ENCODE data around the gene FCMR.

Gene FCMR

DNA sequence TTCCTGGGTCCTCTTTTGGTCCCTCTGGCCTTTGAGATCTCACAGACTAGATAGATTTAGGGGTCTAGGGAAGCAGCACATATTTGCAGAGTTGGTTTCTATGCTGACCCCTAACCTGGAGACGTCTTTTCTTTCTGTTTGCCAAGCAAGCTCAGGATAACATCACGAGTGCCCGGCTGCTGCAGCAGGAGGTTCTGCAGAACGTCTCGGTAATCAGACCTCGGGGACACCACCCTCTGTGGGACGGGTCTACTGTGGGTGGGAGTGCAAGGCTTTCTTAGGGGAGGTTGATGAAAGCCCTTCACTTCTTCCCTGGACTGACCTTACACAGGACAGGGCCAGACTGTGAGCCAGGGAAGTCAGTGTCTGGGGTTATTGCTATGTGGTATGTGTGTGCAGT lies 21.6 kb downstream of the FCMR start:
- no peak for DNase-seq (ENCODE audit: extremely low read depth, insufficient read length)
- H3K27me3 ChIP-seq (replicated peaks; ENCODE audit: control insufficient read depth, insufficient read depth, low read length), result no peaks in the 10 kb centered on the region
- H3K4me3 ChIP-seq (replicated peaks; ENCODE audit: low read depth, low read length), result no peak overlapping the region
- TF ChIP-seq, protein P1, sequence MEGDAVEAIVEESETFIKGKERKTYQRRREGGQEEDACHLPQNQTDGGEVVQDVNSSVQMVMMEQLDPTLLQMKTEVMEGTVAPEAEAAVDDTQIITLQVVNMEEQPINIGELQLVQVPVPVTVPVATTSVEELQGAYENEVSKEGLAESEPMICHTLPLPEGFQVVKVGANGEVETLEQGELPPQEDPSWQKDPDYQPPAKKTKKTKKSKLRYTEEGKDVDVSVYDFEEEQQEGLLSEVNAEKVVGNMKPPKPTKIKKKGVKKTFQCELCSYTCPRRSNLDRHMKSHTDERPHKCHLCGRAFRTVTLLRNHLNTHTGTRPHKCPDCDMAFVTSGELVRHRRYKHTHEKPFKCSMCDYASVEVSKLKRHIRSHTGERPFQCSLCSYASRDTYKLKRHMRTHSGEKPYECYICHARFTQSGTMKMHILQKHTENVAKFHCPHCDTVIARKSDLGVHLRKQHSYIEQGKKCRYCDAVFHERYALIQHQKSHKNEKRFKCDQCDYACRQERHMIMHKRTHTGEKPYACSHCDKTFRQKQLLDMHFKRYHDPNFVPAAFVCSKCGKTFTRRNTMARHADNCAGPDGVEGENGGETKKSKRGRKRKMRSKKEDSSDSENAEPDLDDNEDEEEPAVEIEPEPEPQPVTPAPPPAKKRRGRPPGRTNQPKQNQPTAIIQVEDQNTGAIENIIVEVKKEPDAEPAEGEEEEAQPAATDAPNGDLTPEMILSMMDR (IDR thresholded peaks at IDR 0.05; ENCODE audit: insufficient read depth, low read length, poor library complexity, severe bottlenecking), result no peak
- peaks cover 19% of the 10 kb centered on the region for H3K36me3 ChIP-seq (ENCODE audit: control insufficient read depth, insufficient read depth, low read length)

DNA sequence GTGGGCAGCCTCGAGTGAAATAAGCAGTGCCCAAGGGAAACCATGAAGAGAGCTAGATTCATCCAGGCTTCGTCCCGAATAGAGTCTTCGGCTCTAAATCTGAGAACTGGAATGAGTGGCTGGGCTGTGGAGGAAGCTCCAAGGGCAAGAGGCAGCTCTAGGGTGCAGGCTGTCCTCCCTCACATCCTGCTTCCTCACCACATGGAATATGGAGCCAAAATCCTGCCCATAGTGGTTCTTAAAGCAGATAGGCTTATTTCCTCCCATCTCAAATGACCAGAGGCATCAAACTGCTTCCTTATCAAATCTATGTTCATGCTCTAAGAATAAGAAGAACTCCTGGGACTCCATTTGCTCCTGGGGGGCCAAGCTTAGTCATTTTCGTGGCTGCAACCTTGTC lies 22.0 kb downstream of the FCMR start:
- Histone ChIP-seq H3K4me3 (replicated peaks; ENCODE audit: low read depth, low read length) (no peak overlapping the region), H3K36me3 (ENCODE audit: control insufficient read depth, insufficient read depth, low read length) (peaks cover 15% of the 10 kb centered on the region), H3K27me3 (replicated peaks; ENCODE audit: control insufficient read depth, insufficient read depth, low read length) (no peaks in the 10 kb centered on the region)
- TF ChIP-seq, protein P1 (IDR thresholded peaks at IDR 0.05; ENCODE audit: insufficient read depth, low read length, poor library complexity, severe bottlenecking), result no peak
- no peak for DNase-seq (ENCODE audit: extremely low read depth, insufficient read length)

DNA sequence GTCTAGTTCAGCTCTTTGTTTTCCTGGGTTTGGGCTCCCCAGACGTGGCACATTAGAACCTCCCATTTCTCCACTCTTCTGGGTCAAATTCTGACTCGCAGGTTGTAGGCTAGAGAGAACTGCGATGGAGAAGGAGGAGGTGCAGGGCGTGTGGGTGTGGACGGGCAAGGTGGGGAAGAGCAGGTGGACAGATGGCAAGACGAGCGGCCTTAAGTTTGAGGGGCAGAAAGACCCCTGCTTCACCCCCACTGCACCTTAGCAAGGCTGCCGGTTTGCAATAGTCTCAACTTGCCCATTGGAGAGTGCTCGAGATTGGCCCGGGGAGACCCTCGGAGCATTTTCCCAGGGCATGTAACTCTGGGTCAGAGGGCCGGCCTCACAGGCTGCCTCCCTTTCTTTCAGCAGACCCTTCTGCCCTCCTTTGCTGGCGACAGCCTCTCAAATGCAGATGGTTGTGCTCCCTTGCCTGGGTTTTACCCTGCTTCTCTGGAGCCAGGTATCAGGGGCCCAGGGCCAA lies 22.8 kb downstream of the FCMR start:
- TF ChIP-seq, protein P1 (IDR thresholded peaks at IDR 0.05; ENCODE audit: insufficient read depth, low read length, poor library complexity, severe bottlenecking), result no peak
- H3K4me3 ChIP-seq (replicated peaks; ENCODE audit: low read depth, low read length), result no peak overlapping the region
- no peaks in the 10 kb centered on the region for H3K27me3 ChIP-seq (replicated peaks; ENCODE audit: control insufficient read depth, insufficient read depth, low read length)
- no peak for DNase-seq (ENCODE audit: extremely low read depth, insufficient read length)
- peaks cover 11% of the 10 kb centered on the region for H3K36me3 ChIP-seq (ENCODE audit: control insufficient read depth, insufficient read depth, low read length)

DNA sequence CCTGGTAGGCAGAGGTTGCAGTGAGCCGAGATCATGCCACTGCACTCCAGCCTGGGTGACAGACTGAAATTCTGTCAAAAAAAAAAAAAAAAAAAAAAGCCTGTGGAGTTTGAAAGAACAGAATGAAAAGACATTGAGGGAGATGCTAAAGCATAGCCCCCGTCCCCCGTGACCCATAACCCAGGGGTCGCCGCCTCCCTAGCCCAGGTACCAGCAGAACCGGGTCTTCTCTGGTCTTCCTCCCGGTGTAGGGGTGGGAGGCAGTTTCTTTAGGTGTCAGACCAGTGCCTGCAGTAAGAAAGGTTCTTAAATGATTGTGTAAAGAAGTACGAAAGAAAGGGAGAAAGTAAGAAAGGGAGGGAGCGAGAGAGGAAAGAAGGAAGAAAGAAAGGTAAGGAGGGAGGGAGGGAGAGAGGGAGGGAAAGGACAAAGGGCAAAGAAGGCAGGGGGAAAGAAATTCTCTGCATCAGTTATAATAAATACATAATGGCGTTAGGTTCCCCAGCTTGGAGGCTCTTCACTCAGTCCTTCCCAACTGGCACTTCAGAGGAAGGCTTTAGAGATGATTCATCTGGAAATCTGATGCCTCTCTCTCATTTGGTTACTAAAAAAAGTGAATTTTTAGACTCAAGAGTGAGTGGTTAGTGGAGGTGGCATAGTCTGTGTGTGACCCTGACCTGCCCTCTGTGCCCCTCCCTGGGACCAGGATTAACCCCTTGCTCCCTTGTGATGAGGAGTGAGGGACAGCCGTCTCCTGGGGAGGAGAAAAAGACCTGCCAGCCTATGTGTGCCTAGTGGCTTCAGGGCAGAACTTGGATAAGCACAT lies 23.4 kb downstream of the FCMR start:
- Histone ChIP-seq H3K36me3 (ENCODE audit: control insufficient read depth, insufficient read depth, low read length) (peaks cover 5% of the 10 kb centered on the region), H3K27me3 (replicated peaks; ENCODE audit: control insufficient read depth, insufficient read depth, low read length) (no peaks in the 10 kb centered on the region), H3K4me3 (replicated peaks; ENCODE audit: low read depth, low read length) (no peak overlapping the region)
- no peak for DNase-seq (ENCODE audit: extremely low read depth, insufficient read length)
- TF ChIP-seq, protein P1 (IDR thresholded peaks at IDR 0.05; ENCODE audit: insufficient read depth, low read length, poor library complexity, severe bottlenecking), result no peak

DNA sequence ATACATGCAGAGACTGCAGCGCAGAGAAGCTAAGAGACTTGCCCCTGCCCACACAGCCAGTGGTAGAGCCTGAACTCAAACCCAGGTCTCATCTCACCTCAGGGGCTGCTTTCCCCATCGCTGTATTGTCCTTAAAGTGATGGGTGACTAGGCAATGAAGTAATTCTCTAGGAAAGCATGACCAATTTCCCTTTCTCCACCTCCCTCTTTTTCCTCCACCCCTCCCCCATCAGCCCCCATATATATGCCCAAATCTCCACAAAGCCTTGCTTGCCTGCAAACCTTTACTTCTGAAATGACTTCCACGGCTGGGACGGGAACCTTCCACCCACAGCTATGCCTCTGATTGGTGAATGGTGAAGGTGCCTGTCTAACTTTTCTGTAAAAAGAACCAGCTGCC lies 24.6 kb downstream of the FCMR start, which contains the start of gene IL24:
Gene IL24, plus strand, starts transcription at position 269 of the 400 bp plus-strand sequence. CDS start 390 bp downstream, outside the sequence.
- TF ChIP-seq, protein P1 (IDR thresholded peaks at IDR 0.05; ENCODE audit: insufficient read depth, low read length, poor library complexity, severe bottlenecking), result no peak
- no peaks in the 10 kb centered on the region for H3K27me3 ChIP-seq (replicated peaks; ENCODE audit: control insufficient read depth, insufficient read depth, low read length)
- no peak for DNase-seq (ENCODE audit: extremely low read depth, insufficient read length)
- no peaks in the 10 kb centered on the region for H3K36me3 ChIP-seq (ENCODE audit: control insufficient read depth, insufficient read depth, low read length)
- H3K4me3 ChIP-seq (replicated peaks; ENCODE audit: low read depth, low read length), result no peak within 1 kb of the TSS
